Upper lobe of left lung (tissue), 6 donors: Measurements from ENCODE around the gene SMAP1. TPM values are rescaled to one million over a fixed set of nuclear protein-coding genes. Genes with fewer than 3 reads are reported as not detected.

Experiments
- ATAC-seq, 2 donors: fragments of 200-7000 bp; cut with Tn5 transposase; one replicate each; pipeline ENCODE4 v1.9.1; 2022; ENCODE audit warnings: mild to moderate bottlenecking in 2 of 2, moderate library complexity in 2 of 2; ENCODE audit not compliant: low FRiP score in 2 of 2
- DNase-seq, 2 donors: peaks; one replicate each; pipeline ENCODE4 v3.0.0-alpha.2; 2019 to 2020
- H3K27ac ChIP-seq, 4 donors: fragments of 200-600 bp; sonication (generic); one replicate each; pipeline ENCODE4 v1.5.1; 2016 to 2019
- H3K27me3 ChIP-seq, 4 donors: fragments of 200-600 bp; sonication (generic); one replicate each; pipeline ENCODE4 v1.5.1; 2017 to 2019
- H3K36me3 ChIP-seq, 4 donors: fragments of 200-600 bp; sonication (generic); one replicate each; pipeline ENCODE4 v1.5.1; 2016 to 2019
- H3K4me1 ChIP-seq, 4 donors: fragments of 200-600 bp; sonication (generic); one replicate each; pipeline ENCODE4 v1.5.1; 2018 to 2019
- H3K4me3 ChIP-seq, 4 donors: fragments of 200-600 bp; sonication (generic); one replicate each; pipeline ENCODE4 v1.5.1; 2017 to 2019; ENCODE audit warnings: mild to moderate bottlenecking in 2 of 4, moderate library complexity in 1 of 4
- H3K9me3 ChIP-seq, 4 donors: fragments of 200-600 bp; sonication (generic); one replicate each; pipeline ENCODE4 v1.5.1; 2018 to 2019
- EP300 ChIP-seq, 4 donors: sonication (generic); formaldehyde crosslinking; IDR thresholded peaks; one replicate each; pipeline ENCODE4 v1.5.1; 2017; ENCODE audit warnings: antibody characterized with exemption in 4 of 4, control low read depth in 2 of 4
- POLR2A ChIP-seq, 4 donors: fragments of 450-650 bp; IDR thresholded peaks; one replicate each; pipeline ENCODE4 v1.5.1; 2016 to 2017; ENCODE audit warnings: antibody characterized with exemption in 4 of 4, mild to moderate bottlenecking in 2 of 4
- POLR2AphosphoS5 ChIP-seq, 2 donors: sonication (generic); formaldehyde crosslinking; IDR thresholded peaks; one replicate each; pipeline ENCODE4 v1.5.1; 2017; ENCODE audit warnings: antibody characterized with exemption in 2 of 2
- WGBS, 2 donors: methylation state at CpG; one replicate each; pipeline ENCODE4 v1.1.5; 2017 to 2018; 5-methylcytosine and 5-hydroxymethylcytosine counted together
- total RNA-seq, 6 donors: library from RNA; depleted of rRNA in 4 of 6; stranded (reverse); fragments of >200 nt in 4 of 6; gene quantifications; one replicate each; pipeline versions ENCODE4 v1.1.0 to v1.2.1, GENCODE V29; 2016 to 2021
- TF ChIP-seq, protein P1 (sequence below), 6 experiments: fragments of 450-650 bp in 4 of 6; fragments of 200-600 bp in 2 of 6; sonication (generic) in 2 of 6; IDR thresholded peaks; one replicate each; pipeline ENCODE4 v1.5.1; 2016 to 2019; ENCODE audit warnings: antibody characterized with exemption in 6 of 6
- donor health status: DM: no; HTN: no; CAD: no; lungs with moderate emphysema.
- donor health status: DM: no; HTN: yes; CAD: no; lungs with severe emphysema.

Gene SMAP1
- total RNA-seq, 6 donors from 2014 or later, result 16.3 to 34.4 (median 21.7) TPM

DNA sequence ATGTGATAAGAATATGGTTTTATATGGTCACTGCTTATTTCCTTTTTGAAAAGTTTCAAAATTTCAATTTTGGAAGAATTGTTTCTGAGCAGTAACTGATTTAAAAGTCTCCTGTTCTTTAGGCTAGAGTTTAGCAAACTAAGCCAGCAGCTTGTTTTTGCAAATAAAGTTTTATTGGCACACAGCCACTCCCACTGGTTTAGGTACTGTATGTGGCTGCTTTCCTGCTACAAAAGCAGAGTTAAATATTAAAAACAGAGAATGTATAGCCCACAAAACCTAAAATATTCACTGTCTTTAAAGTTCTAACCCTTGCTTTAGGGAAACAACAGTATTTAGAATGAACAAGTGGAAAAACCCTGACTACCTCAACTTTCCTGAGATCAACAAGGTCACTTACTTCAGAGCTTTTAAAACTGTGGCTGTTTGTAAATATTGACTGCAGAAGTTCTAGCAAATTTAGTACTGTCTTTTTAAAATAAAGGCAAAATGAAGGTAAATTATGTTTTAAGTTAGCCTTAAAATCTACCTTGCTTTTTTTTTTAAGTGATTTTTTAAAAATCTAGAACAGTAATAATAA, 185.1 kb downstream of the SMAP1 start:
- Histone ChIP-seq H3K9me3 (no peaks in the 10 kb centered on the region), H3K4me1 (peaks cover 0 to 2% (median 0%) of the 10 kb centered on the region in 4 donors), H3K36me3 (peaks cover 0 to 15% (median 2%) of the 10 kb centered on the region in 4 donors), H3K4me3 (no peak overlapping the region), H3K27me3 (no peaks in the 10 kb centered on the region), H3K27ac (no peak overlapping the region)
- TF ChIP-seq, protein P1, sequence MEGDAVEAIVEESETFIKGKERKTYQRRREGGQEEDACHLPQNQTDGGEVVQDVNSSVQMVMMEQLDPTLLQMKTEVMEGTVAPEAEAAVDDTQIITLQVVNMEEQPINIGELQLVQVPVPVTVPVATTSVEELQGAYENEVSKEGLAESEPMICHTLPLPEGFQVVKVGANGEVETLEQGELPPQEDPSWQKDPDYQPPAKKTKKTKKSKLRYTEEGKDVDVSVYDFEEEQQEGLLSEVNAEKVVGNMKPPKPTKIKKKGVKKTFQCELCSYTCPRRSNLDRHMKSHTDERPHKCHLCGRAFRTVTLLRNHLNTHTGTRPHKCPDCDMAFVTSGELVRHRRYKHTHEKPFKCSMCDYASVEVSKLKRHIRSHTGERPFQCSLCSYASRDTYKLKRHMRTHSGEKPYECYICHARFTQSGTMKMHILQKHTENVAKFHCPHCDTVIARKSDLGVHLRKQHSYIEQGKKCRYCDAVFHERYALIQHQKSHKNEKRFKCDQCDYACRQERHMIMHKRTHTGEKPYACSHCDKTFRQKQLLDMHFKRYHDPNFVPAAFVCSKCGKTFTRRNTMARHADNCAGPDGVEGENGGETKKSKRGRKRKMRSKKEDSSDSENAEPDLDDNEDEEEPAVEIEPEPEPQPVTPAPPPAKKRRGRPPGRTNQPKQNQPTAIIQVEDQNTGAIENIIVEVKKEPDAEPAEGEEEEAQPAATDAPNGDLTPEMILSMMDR (IDR thresholded peaks at IDR 0.05), result no peak
- TF ChIP-seq POLR2A (IDR thresholded peaks at IDR 0.05), result no peak
- TF ChIP-seq EP300 (IDR thresholded peaks at IDR 0.05), result no peak
- TF ChIP-seq POLR2AphosphoS5 (IDR thresholded peaks at IDR 0.05), result no peak
- no peak for ATAC-seq
- no peak for DNase-seq

DNA sequence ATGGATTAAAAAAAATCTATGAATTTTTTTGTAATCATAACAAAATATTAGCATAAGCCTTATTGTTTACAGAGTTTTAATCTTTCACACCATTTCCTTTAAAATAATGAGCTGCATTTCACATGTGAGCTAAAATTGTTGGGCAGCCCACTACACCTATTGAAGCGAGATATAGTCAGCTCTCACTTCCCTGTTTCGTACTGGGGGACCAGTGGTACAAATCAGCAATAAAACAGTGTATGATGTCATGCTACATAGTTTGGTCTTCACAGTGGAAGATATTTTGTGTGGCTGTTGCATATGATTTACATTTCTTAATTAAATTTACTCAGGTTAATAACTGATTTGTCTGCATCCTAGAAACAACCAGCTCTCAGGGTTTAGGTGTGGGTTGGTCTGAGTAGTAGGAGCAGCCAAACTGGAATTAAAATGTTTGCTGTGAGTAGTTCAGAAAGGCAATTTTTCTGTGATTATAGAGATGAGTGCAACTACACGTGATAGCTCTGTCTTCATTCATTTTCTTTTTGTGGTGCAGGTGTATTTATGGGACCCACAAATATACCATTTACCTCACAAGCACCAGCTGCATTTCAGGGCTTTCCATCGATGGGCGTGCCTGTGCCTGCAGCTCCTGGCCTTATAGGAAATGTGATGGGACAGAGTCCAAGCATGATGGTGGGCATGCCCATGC, 189.8 kb downstream of the SMAP1 start:
- no peak overlapping the region for H3K4me3 ChIP-seq
- H3K27ac ChIP-seq, result no peak overlapping the region
- no peaks in the 10 kb centered on the region for H3K9me3 ChIP-seq
- no peak for DNase-seq
- TF ChIP-seq POLR2AphosphoS5 (IDR thresholded peaks at IDR 0.05) (no peak), EP300 (IDR thresholded peaks at IDR 0.05) (no peak), POLR2A (IDR thresholded peaks at IDR 0.05) (no peak)
- TF ChIP-seq, protein P1 (IDR thresholded peaks at IDR 0.05), result no peak
- no peaks in the 10 kb centered on the region for H3K4me1 ChIP-seq
- H3K27me3 ChIP-seq, result no peaks in the 10 kb centered on the region
- no peak for ATAC-seq
- peaks cover 0 to 27% (median 4%) of the 10 kb centered on the region in 4 donors for H3K36me3 ChIP-seq
- WGBS, 2 donors, result 95 to 96% methylated on average over 5 of the region's 5 CpGs

DNA sequence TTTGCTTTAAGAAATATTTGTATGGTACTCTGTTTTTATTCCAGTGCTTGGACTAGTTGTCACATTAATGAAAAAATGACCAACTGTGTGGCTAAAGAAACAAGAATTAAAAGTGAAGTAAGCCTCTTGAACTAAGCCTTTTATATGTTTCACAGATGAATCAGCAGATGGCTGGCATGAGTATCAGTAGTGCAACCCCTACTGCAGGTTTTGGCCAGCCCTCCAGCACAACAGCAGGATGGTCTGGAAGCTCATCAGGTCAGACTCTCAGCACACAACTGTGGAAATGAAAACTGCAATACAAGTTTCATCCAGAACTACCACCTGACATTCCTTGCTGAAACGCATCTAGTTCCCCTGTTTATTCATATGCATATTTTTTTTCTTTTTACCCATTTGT, 192.4 kb downstream of the SMAP1 start:
- H3K27ac ChIP-seq, result no peak overlapping the region
- H3K27me3 ChIP-seq, result no peaks in the 10 kb centered on the region
- no peaks in the 10 kb centered on the region for H3K9me3 ChIP-seq
- no peak for ATAC-seq
- H3K36me3 ChIP-seq, result peaks cover 0 to 18% (median 4%) of the 10 kb centered on the region in 4 donors
- DNase-seq, result no peak
- TF ChIP-seq EP300 (IDR thresholded peaks at IDR 0.05), result no peak
- TF ChIP-seq POLR2A (IDR thresholded peaks at IDR 0.05), result no peak
- no peak for TF ChIP-seq POLR2AphosphoS5 (IDR thresholded peaks at IDR 0.05)
- TF ChIP-seq, protein P1 (IDR thresholded peaks at IDR 0.05), result no peak
- WGBS, 2 donors, result 94 to 97% methylated on average over 1 of the region's 1 CpG
- no peaks in the 10 kb centered on the region for H3K4me1 ChIP-seq
- no peak overlapping the region for H3K4me3 ChIP-seq

DNA sequence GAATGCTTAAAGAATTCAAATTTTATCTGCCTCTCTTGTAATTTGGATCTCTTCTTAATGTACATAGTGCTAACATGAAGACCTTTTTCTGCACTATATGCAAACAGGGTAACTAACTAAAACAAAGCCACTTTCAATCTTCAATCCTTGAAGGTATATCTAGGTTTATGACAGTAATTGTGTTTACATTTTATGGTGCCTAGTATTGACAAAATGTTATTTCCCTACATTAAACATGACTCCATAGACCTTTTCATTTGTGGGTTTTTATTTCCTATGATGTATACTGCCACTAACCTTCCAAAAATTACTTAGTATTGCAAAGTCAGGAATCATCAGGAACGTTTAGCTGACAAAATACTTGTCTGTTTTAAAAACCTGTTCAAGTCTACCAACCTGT, 193.2 kb downstream of the SMAP1 start:
- DNase-seq (no peak), ATAC-seq (no peak)
- TF ChIP-seq POLR2AphosphoS5 (IDR thresholded peaks at IDR 0.05) (no peak), EP300 (IDR thresholded peaks at IDR 0.05) (no peak), POLR2A (IDR thresholded peaks at IDR 0.05) (no peak)
- TF ChIP-seq, protein P1 (IDR thresholded peaks at IDR 0.05), result no peak
- Histone ChIP-seq H3K4me3 (no peak overlapping the region), H3K27me3 (no peaks in the 10 kb centered on the region), H3K9me3 (no peaks in the 10 kb centered on the region), H3K4me1 (no peaks in the 10 kb centered on the region), H3K36me3 (peaks cover 0 to 18% (median 4%) of the 10 kb centered on the region in 4 donors), H3K27ac (no peak overlapping the region)
- 91% methylated on average over 1 of the region's 1 CpG for WGBS, 2 donors
